GM19438 (cell line): ENCODE measurements around the gene TMEM150B.
A peak's percentile ranks its signal among the peaks of the same experiment; 100 is the strongest.

ENCODE experiments used
- ATAC-seq: cut with Tn5 transposase; IDR thresholded peaks from one replicate; pipeline ENCODE4 v1.9.1; 2021; ENCODE audit warnings: low read depth; ENCODE audit not compliant: unreplicated experiment

Gene TMEM150B

GRCh38 chr19:55279770-55280643 is 45.1 kb downstream of the TMEM150B start, which contains the start of gene HSPBP1:
HSPBP1 (minus strand) TSS chr19:55280110; CDS start chr19:55279608, 502 bp downstream.
- ATAC-seq: peak; percentile 63

- ATAC-seq: no peak
These were observed 45.8 kb downstream of the TMEM150B start for GRCh38 chr19:55279340-55279739.

GRCh38 chr19:55278391-55279135 is 46.6 kb downstream of the TMEM150B start:
- no peak for ATAC-seq

DNA sequence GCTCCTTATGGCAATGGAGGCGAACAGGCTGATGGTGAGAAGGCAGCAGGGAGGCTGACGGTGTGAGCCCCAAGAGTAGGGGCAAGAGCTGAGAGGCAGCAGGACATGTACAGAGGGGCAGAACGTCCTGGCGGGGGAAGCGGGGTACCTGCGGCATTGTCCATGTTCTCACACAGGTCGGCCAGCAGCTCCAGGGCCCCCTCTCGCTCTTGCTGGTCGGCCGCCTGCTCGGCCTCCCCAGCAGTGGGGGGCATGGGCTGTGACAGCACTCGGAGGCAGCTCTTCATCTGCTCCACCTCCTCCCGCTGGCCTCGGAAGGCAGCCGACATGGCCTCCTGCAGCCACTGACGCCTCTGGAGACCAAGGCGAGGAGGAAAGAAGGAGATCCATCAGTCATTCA is 47.6 kb downstream of the TMEM150B start:
- no peak for ATAC-seq

DNA sequence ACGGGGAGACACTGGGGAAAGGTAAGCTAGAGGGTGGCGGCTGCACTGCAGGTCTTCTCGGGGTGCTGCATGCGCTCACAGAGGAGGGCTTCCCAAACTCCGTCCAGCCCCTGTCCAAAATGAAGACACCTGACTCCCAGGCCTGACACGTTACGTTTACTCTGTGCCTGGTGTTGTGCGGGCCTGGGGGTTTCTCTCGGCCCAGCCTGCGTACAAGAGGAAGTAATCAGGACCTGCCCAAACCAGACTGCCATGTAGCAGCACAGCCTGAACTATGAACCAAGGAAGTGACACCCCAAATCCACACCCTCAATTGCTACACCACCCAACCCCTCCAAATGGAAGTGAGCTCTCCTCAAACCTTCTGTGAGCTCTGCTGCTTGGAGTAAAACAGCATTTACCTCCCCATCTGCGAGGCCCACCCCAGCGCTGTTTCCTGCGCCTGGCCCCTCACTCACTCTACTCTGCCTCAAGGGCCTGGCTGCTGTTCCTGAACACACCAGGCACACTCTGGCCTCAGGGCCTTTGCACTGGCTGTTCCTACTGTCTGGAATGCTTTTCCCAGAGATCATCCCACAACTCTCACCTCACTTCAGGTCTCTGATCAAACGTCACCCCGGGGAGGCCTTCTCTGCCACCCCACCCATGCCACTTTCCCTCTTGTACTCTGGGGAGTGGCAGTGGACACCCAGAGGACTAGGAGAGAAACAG is 48.3 kb downstream of the TMEM150B start:
- no peak for ATAC-seq

DNA sequence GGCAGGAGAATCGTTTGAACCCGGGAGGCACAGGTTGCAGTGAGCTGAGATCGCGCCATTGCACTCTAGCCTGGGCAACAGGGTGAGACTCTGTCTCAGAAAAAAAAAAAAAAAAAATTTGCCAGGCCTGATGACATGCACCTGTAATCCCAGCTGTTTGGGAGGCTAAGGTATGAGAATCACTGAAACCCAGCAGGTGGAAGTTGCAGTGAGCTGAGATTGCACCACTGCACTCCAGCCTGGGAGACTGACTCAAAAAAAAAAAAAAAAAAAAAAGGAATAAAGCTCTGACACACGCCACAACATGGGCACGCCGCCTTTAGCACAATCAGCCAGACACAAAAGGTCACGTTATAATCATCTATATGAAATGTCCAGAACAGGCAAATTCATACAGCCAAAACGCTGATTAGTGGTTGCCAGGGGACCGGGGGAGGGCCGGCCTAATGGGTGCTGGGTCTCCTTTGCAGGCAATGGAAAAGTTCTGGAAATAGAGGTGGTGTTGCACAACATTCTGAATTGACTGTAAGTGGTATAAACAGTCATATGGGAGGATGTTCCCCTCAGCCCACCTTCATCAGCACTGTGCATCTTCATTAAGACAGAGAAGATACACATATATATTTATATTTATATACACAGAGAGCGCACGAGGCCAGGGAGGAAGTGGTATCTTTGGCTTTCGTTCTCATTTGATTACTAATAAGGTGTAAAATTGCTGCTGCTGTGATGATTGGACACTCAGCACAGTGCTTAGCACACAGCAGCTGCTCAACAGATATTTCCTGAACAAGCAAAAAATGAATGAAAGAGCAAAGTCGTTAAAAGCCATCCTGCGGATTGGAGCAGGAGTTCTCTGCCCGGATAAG is 49.1 kb downstream of the TMEM150B start:
- ATAC-seq: peak; percentile 41

DNA sequence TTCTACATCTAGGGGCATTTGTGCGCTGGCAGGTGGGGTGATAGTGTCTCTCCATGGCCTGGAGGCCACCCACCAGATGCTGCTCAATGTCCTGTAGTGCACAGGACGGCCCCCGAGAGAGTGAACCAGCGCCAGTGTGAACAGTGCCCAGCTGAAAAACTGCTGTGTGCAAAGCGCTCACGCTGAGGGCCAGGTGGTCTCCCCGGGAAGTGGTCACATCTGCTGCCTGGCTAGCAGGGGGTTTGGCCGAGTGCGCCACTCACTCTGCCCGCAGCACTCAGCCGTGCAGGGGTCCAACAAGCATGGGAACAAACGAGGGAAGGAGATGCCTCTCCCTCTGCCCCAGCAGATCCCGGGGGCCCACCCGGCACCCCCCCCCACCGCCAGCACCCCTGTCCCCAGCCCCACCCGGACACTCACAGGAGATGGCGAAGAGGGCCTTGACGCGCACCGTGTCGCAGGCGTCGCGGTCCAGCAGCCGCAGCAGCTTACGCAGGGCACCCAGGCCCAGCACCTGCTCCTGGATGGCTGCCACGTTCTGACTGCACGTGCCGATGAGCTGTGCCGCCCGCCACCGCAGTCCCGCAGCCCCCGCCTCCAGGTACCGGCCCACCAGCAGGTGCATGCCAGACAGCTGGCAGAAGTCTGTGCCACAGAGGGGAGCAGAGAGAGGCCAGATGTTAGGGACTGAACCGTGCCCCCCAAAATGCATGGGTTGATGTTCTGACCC is 51.0 kb downstream of the TMEM150B start:
- ATAC-seq: no peak

DNA sequence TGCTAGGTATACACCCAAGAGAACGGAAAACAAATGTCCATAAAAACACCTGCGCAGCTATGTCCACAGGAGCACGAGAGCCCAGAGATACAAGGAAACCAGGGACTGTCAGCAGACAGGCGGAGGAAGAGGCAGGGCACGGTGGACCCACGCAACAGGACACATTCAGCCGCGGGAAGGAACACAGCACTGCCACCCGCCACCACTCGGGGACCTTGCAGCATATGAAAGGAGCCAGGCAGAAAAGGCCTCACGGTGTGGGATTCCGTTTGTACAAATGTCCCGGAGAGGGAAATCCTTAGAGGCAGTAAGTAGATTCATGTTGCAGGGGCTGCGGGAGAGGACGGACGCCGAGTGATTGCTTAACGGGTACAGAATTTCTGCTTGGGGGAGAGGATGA is 53.0 kb downstream of the TMEM150B start:
- ATAC-seq: no peak

GRCh38 chr19:55270172-55270942 is 54.8 kb downstream of the TMEM150B start:
- no peak for ATAC-seq

DNA sequence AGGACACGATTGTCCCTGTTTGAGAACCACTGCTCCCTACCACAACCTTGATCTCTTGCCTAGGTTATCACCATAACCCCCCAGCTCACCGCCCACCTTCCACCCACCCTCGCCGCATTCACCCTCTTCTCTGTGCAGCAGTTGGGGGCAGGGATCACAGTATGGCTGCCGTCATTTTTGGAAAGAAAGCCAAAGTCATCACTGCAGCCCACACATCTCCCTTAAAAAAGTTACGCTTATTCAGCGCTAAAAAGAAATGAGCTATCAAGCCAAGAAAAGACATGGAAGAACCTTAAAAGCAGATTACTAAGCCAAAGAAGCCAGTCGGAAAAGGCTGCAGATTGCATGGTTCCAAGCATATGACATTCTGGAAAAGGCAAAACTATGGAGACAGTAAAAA is 55.8 kb downstream of the TMEM150B start:
- ATAC-seq: no peak

DNA sequence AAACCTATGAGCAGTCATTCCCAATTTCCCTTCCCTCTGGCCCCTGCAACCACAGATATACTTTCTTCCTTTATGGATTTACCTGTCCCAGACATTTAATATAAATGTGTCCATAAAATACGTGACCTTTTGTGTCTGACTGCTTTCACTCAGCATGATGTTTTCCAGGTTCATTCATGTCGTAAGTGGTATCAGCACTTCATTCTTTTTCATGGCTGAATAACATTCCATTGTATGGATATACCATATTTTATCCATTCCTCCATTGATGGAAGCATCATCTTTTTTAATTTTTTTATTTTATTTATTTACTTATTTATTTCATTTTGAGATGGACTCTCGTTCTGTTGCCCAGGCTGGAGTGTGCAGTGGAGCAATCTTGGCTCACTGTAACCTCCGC is 58.3 kb downstream of the TMEM150B start:
- ATAC-seq: no peak

DNA sequence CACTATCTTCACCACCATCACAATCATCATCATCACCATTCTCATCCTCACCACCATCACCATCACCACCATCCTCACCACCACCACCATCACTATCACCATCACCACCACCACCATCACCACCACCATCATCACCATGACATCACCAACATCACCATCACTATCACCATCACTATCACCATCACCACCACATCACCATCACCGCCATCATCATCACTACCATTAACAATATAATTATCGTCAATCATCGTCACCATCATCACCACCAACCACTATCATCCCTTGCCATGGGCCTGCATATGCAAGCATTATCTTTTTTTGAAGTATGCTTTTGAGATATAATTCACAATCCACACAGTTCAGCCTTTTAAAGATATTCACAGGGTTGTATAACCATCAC is 58.7 kb downstream of the TMEM150B start:
- no peak for ATAC-seq

GRCh38 chr19:55265723-55266386 is 59.3 kb downstream of the TMEM150B start:
- no peak for ATAC-seq

GRCh38 chr19:55265173-55265572 is 60.0 kb downstream of the TMEM150B start:
- no peak for ATAC-seq

GRCh38 chr19:55264531-55264930 is 60.6 kb downstream of the TMEM150B start:
- ATAC-seq: no peak
